HCT116 (cell line): ENCODE results near the gene DCHS1. TPM values are rescaled to one million over a fixed set of nuclear protein-coding genes. Genes with fewer than 3 reads are reported as not detected.

Experiments used
- ATAC-seq: fragments of 200-7000 bp; cut with Tn5 transposase; 2 replicates; pipeline ENCODE4 v1.9.1; 2020; ENCODE audit warnings: mild to moderate bottlenecking, moderate library complexity
- BruUV-seq: library from RNA; stranded (reverse); fragments of 400-500 nt; replicated peaks from 2 replicates; lab custom pipeline; 2021; lab: Mats Ljungman, UMichigan
- CTCF ChIA-PET: fragments of 300-600 bp; sonication (Branson Sonifier 250); formaldehyde crosslinking; loops from one replicate; lab custom pipeline; 2021; ENCODE audit warnings: antibody characterized with exemption; lab: Charles Lee
- POLR2A ChIA-PET: fragments of 300-600, 350-600 bp; sonication (Branson Sonifier 250); formaldehyde crosslinking; loops from one replicate; lab custom pipeline; 2021; ENCODE audit warnings: antibody characterized with exemption; lab: Charles Lee
- RAD21 ChIA-PET, 2 experiments: fragments of 300-600 bp; sonication (Branson Sonifier 250); formaldehyde crosslinking; loops; one replicate each; lab custom pipeline; 2023; ENCODE audit warnings: low total read pairs in 2 of 2; ENCODE audit not compliant: uncharacterized antibody in 2 of 2, unreplicated experiment in 2 of 2, low non-redundant PET in 1 of 2; lab: Charles Lee
- DNase-seq: peaks from one replicate; pipeline ENCODE4 v3.0.0-alpha.2; 2010; ENCODE audit warnings: low read depth, low spot score
- H2AFZ ChIP-seq: fragments of 200-600 bp; shearing (Covaris generic), sonication (generic); 2 replicates; pipeline ENCODE4 v1.6.1; 2017; ENCODE audit warnings: low read depth, mixed run types, mixed read lengths, antibody characterized with exemption, low read length; ENCODE audit not compliant: poor library complexity, severe bottlenecking
- H3K27ac ChIP-seq: 2 replicates; pipeline ENCODE4 v1.5.1; 2012; ENCODE audit warnings: low read depth, low read length
- H3K27me3 ChIP-seq: fragments of 200-600 bp; sonication (generic); 2 replicates; pipeline ENCODE4 v1.6.1; 2016; ENCODE audit warnings: mixed run types, low read length, mixed read lengths; ENCODE audit not compliant: insufficient read depth
- H3K36me3 ChIP-seq, 2 experiments: fragments of 200-500 bp in 1 of 2; fragments of 200-600 bp in 1 of 2; sonication (Bioruptor generic) in 1 of 2; sonication (generic) in 1 of 2; 2 replicates each; pipeline versions ENCODE4 v1.5.1 to v1.6.1; 2014 to 2016; ENCODE audit warnings: low read length in 2 of 2, inconsistent platforms in 1 of 2, mixed read lengths in 1 of 2, mixed run types in 1 of 2; ENCODE audit not compliant: insufficient read depth in 2 of 2, control insufficient read depth in 1 of 2
- H3K4me1 ChIP-seq, 2 experiments: fragments of 200-600 bp in 1 of 2; sonication (generic) in 1 of 2; 2 replicates each; pipeline versions ENCODE4 v1.5.1 to v1.6.1; 2012 to 2017; ENCODE audit warnings: low read length in 2 of 2, inconsistent platforms in 1 of 2, mild to moderate bottlenecking in 1 of 2, mixed read lengths in 1 of 2, mixed run types in 1 of 2, moderate library complexity in 1 of 2; ENCODE audit not compliant: insufficient read depth in 2 of 2, control insufficient read depth in 1 of 2
- H3K4me2 ChIP-seq: fragments of 200-600 bp; sonication (generic); 2 replicates; pipeline ENCODE4 v1.6.1; 2017; ENCODE audit warnings: mixed run types, low read length, mixed read lengths
- H3K4me3 ChIP-seq, 2 experiments: fragments of 200-600 bp in 1 of 2; sonication (generic) in 1 of 2; replicated peaks in 1 of 2; 2 replicates each; pipeline ENCODE4 v1.5.1; 2011 to 2016; ENCODE audit warnings: low read length in 2 of 2, control low read depth in 1 of 2, low read depth in 1 of 2, mild to moderate bottlenecking in 1 of 2, mixed read lengths in 1 of 2, mixed run types in 1 of 2
- H3K79me2 ChIP-seq: fragments of 200-600 bp; sonication (generic); 2 replicates; pipeline ENCODE4 v1.6.1; 2017; ENCODE audit warnings: mild to moderate bottlenecking, mixed run types, low read length, moderate library complexity, mixed read lengths; ENCODE audit not compliant: insufficient read depth
- H3K9ac ChIP-seq: fragments of 200-600 bp; sonication (generic); 2 replicates; pipeline ENCODE4 v1.6.1; 2016; ENCODE audit warnings: low read length, mixed read lengths
- H3K9me2 ChIP-seq: fragments of 200-600 bp; sonication (generic), shearing (Covaris generic); 2 replicates; pipeline ENCODE4 v1.6.1; 2017; ENCODE audit warnings: mixed run types, mild to moderate bottlenecking, moderate library complexity; ENCODE audit not compliant: insufficient read depth
- H3K9me3 ChIP-seq, 2 experiments: fragments of 200-500 bp in 1 of 2; fragments of 200-600 bp in 1 of 2; sonication (Bioruptor generic) in 1 of 2; sonication (generic) in 1 of 2; 2 replicates each; pipeline ENCODE4 v1.6.1; 2014 to 2017; ENCODE audit warnings: low read length in 2 of 2, mixed read lengths in 2 of 2, inconsistent platforms in 1 of 2, low read depth in 1 of 2, mild to moderate bottlenecking in 1 of 2, mixed run types in 1 of 2, moderate library complexity in 1 of 2; ENCODE audit not compliant: control insufficient read depth in 1 of 2, insufficient read depth in 1 of 2
- H4K20me1 ChIP-seq: fragments of 200-600 bp; sonication (generic), shearing (Covaris generic); 2 replicates; pipeline ENCODE4 v1.6.1; 2017; ENCODE audit warnings: mixed run types, mild to moderate bottlenecking, moderate library complexity; ENCODE audit not compliant: insufficient read depth
- CBX3 ChIP-seq: IDR thresholded peaks from 2 replicates; pipeline ENCODE4 v1.6.1; 2012; ENCODE audit warnings: low read depth
- CEBPB ChIP-seq: IDR thresholded peaks from 2 replicates; pipeline ENCODE4 v1.6.1; 2012; ENCODE audit warnings: low read depth
- EZH2 ChIP-seq: fragments of 200-600 bp; sonication (generic); IDR thresholded peaks from 2 replicates; pipeline ENCODE4 v1.6.1; 2017; ENCODE audit warnings: antibody characterized with exemption, mixed run types
- FOSL1 ChIP-seq: IDR thresholded peaks from 2 replicates; pipeline ENCODE4 v1.6.1; 2012; ENCODE audit warnings: low read depth
- JUND ChIP-seq: IDR thresholded peaks from 2 replicates; pipeline ENCODE4 v1.6.1; 2012
- POLR2A ChIP-seq: IDR thresholded peaks from 2 replicates; pipeline ENCODE4 v1.7.0; 2011; ENCODE audit warnings: borderline replicate concordance; ENCODE audit not compliant: insufficient read depth, insufficient read length; ENCODE audit errors: extremely low read depth
- POLR2AphosphoS5 ChIP-seq: IDR thresholded peaks from 2 replicates; pipeline ENCODE4 v1.6.1; 2011; ENCODE audit warnings: mild to moderate bottlenecking, low read depth, low read length, moderate library complexity
- RAD21 ChIP-seq: IDR thresholded peaks from 2 replicates; pipeline ENCODE4 v1.6.1; 2012; ENCODE audit warnings: low read depth, mild to moderate bottlenecking
- SP1 ChIP-seq: IDR thresholded peaks from 2 replicates; pipeline ENCODE4 v1.6.1; 2012; ENCODE audit warnings: low read depth
- YY1 ChIP-seq: IDR thresholded peaks from 2 replicates; pipeline ENCODE4 v1.6.1; 2011; ENCODE audit warnings: low read length, low read depth, moderate library complexity, mild to moderate bottlenecking; ENCODE audit not compliant: insufficient replicate concordance; ENCODE audit errors: extremely low read depth
- intact Hi-C: fragments of 100-400 bp; cut with micrococcal nuclease; formaldehyde crosslinking; loops from 2 replicates; pipeline ENCODE4 v1.10.0; 2022
- total RNA-seq: library from RNA; stranded (reverse); gene quantifications from one replicate; pipeline ENCODE4 v1.2.1, GENCODE V29; 2021; ENCODE audit not compliant: unreplicated experiment
- TF ChIP-seq, protein P1 (sequence below), 3 experiments: fragments of 200-600 bp in 1 of 3; sonication (generic) in 1 of 3; IDR thresholded peaks in 2 of 3; conservative IDR thresholded peaks in 1 of 3; 2 replicates each; pipeline ENCODE4 v1.5.1; 2012 to 2017; ENCODE audit warnings: low read depth in 2 of 3, low read length in 2 of 3, antibody characterized with exemption in 1 of 3, borderline replicate concordance in 1 of 3, control low read depth in 1 of 3, mild to moderate bottlenecking in 1 of 3, mixed read lengths in 1 of 3, mixed run types in 1 of 3, moderate library complexity in 1 of 3; ENCODE audit not compliant: insufficient read depth in 1 of 3
- TF ChIP-seq, protein P2 (sequence below): IDR thresholded peaks from 2 replicates; pipeline ENCODE4 v1.6.1; 2011; ENCODE audit warnings: mild to moderate bottlenecking, low read length, moderate library complexity; ENCODE audit not compliant: insufficient replicate concordance; ENCODE audit errors: extremely low read depth
- TF ChIP-seq, protein P3 (sequence below): IDR thresholded peaks from 2 replicates; pipeline ENCODE4 v1.6.1; 2012
- TF ChIP-seq, protein P4 (sequence below): IDR thresholded peaks from 2 replicates; pipeline ENCODE4 v1.6.1; 2012

DCHS1 gene
- total RNA-seq, 1 experiment from 2014 or later: 0.30 TPM

DNA sequence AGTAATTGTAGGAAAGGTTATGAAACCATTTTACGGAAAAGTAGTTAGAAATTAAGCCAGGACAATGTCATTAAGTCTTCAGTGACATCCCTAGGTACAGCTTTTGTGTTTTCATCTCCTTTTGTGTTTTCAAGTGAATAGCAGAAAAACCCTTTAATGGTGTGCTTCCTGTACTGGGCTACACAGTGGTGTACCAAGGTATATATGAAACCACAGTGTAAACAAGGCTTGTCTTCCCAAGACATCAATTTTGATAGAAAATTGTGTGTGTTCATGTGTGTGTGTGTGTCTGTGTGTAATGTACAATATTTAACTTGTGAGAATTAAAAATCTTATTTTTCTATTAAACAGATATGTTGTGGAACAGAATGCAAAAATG lies 18.6 kb upstream of the DCHS1 start:
- TF ChIP-seq FOSL1 (no peak), CBX3 (no peak), JUND (no peak)
- TF ChIP-seq, protein P1, sequence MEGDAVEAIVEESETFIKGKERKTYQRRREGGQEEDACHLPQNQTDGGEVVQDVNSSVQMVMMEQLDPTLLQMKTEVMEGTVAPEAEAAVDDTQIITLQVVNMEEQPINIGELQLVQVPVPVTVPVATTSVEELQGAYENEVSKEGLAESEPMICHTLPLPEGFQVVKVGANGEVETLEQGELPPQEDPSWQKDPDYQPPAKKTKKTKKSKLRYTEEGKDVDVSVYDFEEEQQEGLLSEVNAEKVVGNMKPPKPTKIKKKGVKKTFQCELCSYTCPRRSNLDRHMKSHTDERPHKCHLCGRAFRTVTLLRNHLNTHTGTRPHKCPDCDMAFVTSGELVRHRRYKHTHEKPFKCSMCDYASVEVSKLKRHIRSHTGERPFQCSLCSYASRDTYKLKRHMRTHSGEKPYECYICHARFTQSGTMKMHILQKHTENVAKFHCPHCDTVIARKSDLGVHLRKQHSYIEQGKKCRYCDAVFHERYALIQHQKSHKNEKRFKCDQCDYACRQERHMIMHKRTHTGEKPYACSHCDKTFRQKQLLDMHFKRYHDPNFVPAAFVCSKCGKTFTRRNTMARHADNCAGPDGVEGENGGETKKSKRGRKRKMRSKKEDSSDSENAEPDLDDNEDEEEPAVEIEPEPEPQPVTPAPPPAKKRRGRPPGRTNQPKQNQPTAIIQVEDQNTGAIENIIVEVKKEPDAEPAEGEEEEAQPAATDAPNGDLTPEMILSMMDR (IDR thresholded peaks at IDR 0.05 in 2 of 3, conservative IDR thresholded peaks at IDR 0.05 in 1 of 3; ENCODE audit: borderline replicate concordance in 1 of 3, insufficient read depth in 1 of 3, low read depth in 2 of 3, low read length in 2 of 3): no peak
- Histone ChIP-seq H4K20me1 (no peaks in the 10 kb centered on the region), H3K4me1 (no peaks in the 10 kb centered on the region), H3K4me2 (no peak overlapping the region), H3K27ac (no peak overlapping the region), H3K36me3 (no peaks in the 10 kb centered on the region), H3K9me2 (no peaks in the 10 kb centered on the region), H3K4me3 (no peak overlapping the region), H3K9ac (no peak overlapping the region), H3K9me3 (no peaks in the 10 kb centered on the region), H3K27me3 (no peaks in the 10 kb centered on the region), H3K79me2 (no peaks in the 10 kb centered on the region), H2AFZ (no peak overlapping the region)
- CTCF ChIA-PET: interaction anchor here (4.0 kb wide), 1 partner anchor 10 kb away, joined by 18 read pairs; the partner anchor contains the start of gene MRPL17
- ATAC-seq (no peak), DNase-seq (no peak)
- POLR2A ChIA-PET: no interaction called here
- BruUV-seq: no TSS peak
- RAD21 ChIA-PET: no interaction called here
- intact Hi-C loops: no loop called here

DNA sequence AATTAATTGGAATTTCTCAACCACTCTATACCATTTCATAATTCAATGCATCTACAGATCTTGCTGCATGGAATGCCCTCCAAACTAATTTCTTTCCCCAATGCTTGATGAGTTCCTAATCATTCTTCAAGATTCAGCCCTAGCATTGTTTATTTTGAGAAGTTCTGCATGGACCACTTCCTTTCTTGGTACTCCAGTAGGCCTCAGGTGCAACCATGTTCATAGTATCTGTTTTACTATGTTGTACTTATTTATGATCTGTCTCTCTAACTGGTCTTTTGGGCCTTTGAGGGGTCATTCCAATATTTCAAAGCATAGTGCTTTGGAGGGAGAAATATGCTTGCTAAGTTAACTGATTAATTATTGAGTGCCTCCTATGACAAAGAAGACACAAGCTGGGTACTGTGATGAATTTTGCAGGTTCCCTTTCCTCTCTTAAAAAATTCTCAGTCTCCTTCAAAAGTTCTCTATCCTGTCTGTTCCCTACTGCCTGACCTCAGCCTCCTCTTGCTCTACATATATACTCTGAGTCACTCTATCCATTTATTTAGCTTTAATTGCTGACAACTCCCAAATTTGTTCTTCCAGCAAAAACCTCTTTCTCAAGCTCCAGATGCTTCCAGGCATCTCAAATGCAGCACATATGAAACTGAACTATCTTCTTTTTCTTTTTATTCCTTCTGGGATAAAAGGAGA lies 18.1 kb upstream of the DCHS1 start:
- no peak for DNase-seq
- ChIA-PET RAD21 (no interaction called here), CTCF (interaction anchor here (4.0 kb wide), 1 partner anchor 10 kb away, joined by 18 read pairs; the partner anchor contains the start of gene MRPL17), POLR2A (no interaction called here)
- intact Hi-C loops: no loop called here
- no peaks in the 10 kb centered on the region for H3K9me3 ChIP-seq
- H3K79me2 ChIP-seq: no peaks in the 10 kb centered on the region
- ATAC-seq: no peak
- H4K20me1 ChIP-seq: no peaks in the 10 kb centered on the region
- no peaks in the 10 kb centered on the region for H3K27me3 ChIP-seq
- no peak overlapping the region for H3K4me3 ChIP-seq
- no peak overlapping the region for H3K4me2 ChIP-seq
- TF ChIP-seq POLR2A: no peak
- TF ChIP-seq, protein P2, sequence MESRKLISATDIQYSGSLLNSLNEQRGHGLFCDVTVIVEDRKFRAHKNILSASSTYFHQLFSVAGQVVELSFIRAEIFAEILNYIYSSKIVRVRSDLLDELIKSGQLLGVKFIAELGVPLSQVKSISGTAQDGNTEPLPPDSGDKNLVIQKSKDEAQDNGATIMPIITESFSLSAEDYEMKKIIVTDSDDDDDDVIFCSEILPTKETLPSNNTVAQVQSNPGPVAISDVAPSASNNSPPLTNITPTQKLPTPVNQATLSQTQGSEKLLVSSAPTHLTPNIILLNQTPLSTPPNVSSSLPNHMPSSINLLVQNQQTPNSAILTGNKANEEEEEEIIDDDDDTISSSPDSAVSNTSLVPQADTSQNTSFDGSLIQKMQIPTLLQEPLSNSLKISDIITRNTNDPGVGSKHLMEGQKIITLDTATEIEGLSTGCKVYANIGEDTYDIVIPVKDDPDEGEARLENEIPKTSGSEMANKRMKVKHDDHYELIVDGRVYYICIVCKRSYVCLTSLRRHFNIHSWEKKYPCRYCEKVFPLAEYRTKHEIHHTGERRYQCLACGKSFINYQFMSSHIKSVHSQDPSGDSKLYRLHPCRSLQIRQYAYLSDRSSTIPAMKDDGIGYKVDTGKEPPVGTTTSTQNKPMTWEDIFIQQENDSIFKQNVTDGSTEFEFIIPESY: no peak
- TF ChIP-seq, protein P3, sequence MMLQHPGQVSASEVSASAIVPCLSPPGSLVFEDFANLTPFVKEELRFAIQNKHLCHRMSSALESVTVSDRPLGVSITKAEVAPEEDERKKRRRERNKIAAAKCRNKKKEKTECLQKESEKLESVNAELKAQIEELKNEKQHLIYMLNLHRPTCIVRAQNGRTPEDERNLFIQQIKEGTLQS: no peak
- TF ChIP-seq EZH2: no peak
- TF ChIP-seq, protein P4, sequence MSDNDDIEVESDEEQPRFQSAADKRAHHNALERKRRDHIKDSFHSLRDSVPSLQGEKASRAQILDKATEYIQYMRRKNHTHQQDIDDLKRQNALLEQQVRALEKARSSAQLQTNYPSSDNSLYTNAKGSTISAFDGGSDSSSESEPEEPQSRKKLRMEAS: no peak
- no peak for TF ChIP-seq CBX3
- TF ChIP-seq SP1: no peak
- no peak for TF ChIP-seq YY1
- no peak for TF ChIP-seq CEBPB
- TF ChIP-seq POLR2AphosphoS5: no peak
- no peak for TF ChIP-seq RAD21
- H3K36me3 ChIP-seq: no peaks in the 10 kb centered on the region
- no peak overlapping the region for H3K27ac ChIP-seq
- no peaks in the 10 kb centered on the region for H3K4me1 ChIP-seq
- H2AFZ ChIP-seq: no peak overlapping the region
- no peaks in the 10 kb centered on the region for H3K9me2 ChIP-seq
- no peak overlapping the region for H3K9ac ChIP-seq
- no TSS peak for BruUV-seq
